ENCODE results near the gene ZNF785.

GRCh38 chr16:30621765-30622164 lies 36.3 kb upstream of the ZNF785 start:
- TF ChIP-seq POLR2AphosphoS5 (IDR thresholded peaks at IDR 0.05; ENCODE audit: borderline replicate concordance, low read depth, low read length), result no peak
- no peak for TF ChIP-seq EZH2 (IDR thresholded peaks at IDR 0.05)
- no peak for TF ChIP-seq FOXP2 (optimal IDR thresholded peaks at IDR 0.05; ENCODE audit: control extremely low read depth, extremely low read length, insufficient read depth)

All from SK-N-MC (cell line).